HG02763 (cell line): ENCODE results near the gene RCE1.
"Not testable (repeated sequence)": the region's sequence is repeated elsewhere in the genome, so short reads cannot be mapped to it uniquely, and the experiment has no call there.

Experiments used
- ATAC-seq: cut with Tn5 transposase; IDR thresholded peaks from one replicate; pipeline ENCODE4 v1.9.1; 2021; ENCODE audit warnings: mild to moderate bottlenecking, moderate library complexity; ENCODE audit not compliant: unreplicated experiment

Gene RCE1

GRCh38 chr11:66842896-66843775 is at the start of gene RCE1:
Gene RCE1 (plus strand): TSS chr11:66843441. CDS start chr11:66843456, 15 bp downstream.
- ATAC-seq: peak; percentile 86

- not testable (repeated sequence) for ATAC-seq
Observed at GRCh38 chr11:66799815-66800214, 43.4 kb upstream of the RCE1 start.

- peak; percentile 64 for ATAC-seq
Observed at GRCh38 chr11:66800720-66801428, 42.4 kb upstream of the RCE1 start.

GRCh38 chr11:66809592-66809991 is 33.6 kb upstream of the RCE1 start:
- no peak for ATAC-seq

GRCh38 chr11:66810576-66811185 is 32.6 kb upstream of the RCE1 start:
- ATAC-seq: no peak

GRCh38 chr11:66814678-66815077 is 28.6 kb upstream of the RCE1 start:
- ATAC-seq: no peak

GRCh38 chr11:66815646-66816045 is 27.6 kb upstream of the RCE1 start:
- no peak for ATAC-seq

GRCh38 chr11:66818231-66818955 is 24.8 kb upstream of the RCE1 start:
- no peak for ATAC-seq

- no peak for ATAC-seq
Observed at GRCh38 chr11:66820381-66820780, 22.9 kb upstream of the RCE1 start.

- ATAC-seq: no peak
Observed at GRCh38 chr11:66820901-66821300, 22.3 kb upstream of the RCE1 start.

- no peak for ATAC-seq
Observed at GRCh38 chr11:66823700-66824099, 19.5 kb upstream of the RCE1 start.

GRCh38 chr11:66824573-66824972 is 18.7 kb upstream of the RCE1 start:
- ATAC-seq: not testable (repeated sequence)

GRCh38 chr11:66834539-66834845 is 8.7 kb upstream of the RCE1 start:
- no peak for ATAC-seq

- ATAC-seq: no peak
Observed at GRCh38 chr11:66834943-66835342, 8.3 kb upstream of the RCE1 start.

GRCh38 chr11:66835768-66836405 is 7.4 kb upstream of the RCE1 start:
- ATAC-seq: no peak

- ATAC-seq: no peak
Observed at GRCh38 chr11:66840317-66841091, 2.7 kb upstream of the RCE1 start.

- ATAC-seq: no peak
Observed at GRCh38 chr11:66841861-66842260, 1.4 kb upstream of the RCE1 start.

- no peak for ATAC-seq
Observed at GRCh38 chr11:66842501-66842895, 743 bp upstream of the RCE1 start.

GRCh38 chr11:66843776-66844495 is 695 bp downstream of the RCE1 start:
- no peak for ATAC-seq
